ENCODE data around the gene ABCB9.
A peak's percentile ranks its signal among the peaks of the same experiment; 100 is the strongest.
"Not testable (repeated sequence)": the region's sequence is repeated elsewhere in the genome, so short reads cannot be mapped to it uniquely, and the experiment has no call there.

Gene ABCB9

GRCh38 chr12:122941351-122941750, 24.9 kb downstream of the ABCB9 start:
- DNase-seq (ENCODE audit: low read depth, low spot score), result not testable (repeated sequence)

GRCh38 chr12:122939125-122939524, 27.1 kb downstream of the ABCB9 start:
- DNase-seq (ENCODE audit: low read depth, low spot score), result no peak

GRCh38 chr12:122937622-122938091, 28.6 kb downstream of the ABCB9 start:
- DNase-seq (ENCODE audit: low read depth, low spot score), result no peak

- DNase-seq (ENCODE audit: low read depth, low spot score), result no peak
Observed at GRCh38 chr12:122935318-122935717, 30.9 kb downstream of the ABCB9 start.

- DNase-seq (ENCODE audit: low read depth, low spot score), result no peak
Observed at GRCh38 chr12:122934722-122935121, 31.5 kb downstream of the ABCB9 start.

- DNase-seq (ENCODE audit: low read depth, low spot score), result no peak
Observed at GRCh38 chr12:122932207-122932606, 34.1 kb downstream of the ABCB9 start.

GRCh38 chr12:122929812-122930211, 36.5 kb downstream of the ABCB9 start:
- no peak for DNase-seq (ENCODE audit: low read depth, low spot score)

GRCh38 chr12:122929148-122929538, 37.1 kb downstream of the ABCB9 start:
- no peak for DNase-seq (ENCODE audit: low read depth, low spot score)

GRCh38 chr12:122928404-122929147, 37.7 kb downstream of the ABCB9 start:
- no peak for DNase-seq (ENCODE audit: low read depth, low spot score)

- DNase-seq (ENCODE audit: low read depth, low spot score), result no peak
Observed at GRCh38 chr12:122927756-122928403, 38.4 kb downstream of the ABCB9 start.

GRCh38 chr12:122921917-122922316, 44.3 kb downstream of the ABCB9 start:
- no peak for DNase-seq (ENCODE audit: low read depth, low spot score)

GRCh38 chr12:122920687-122921086, 45.6 kb downstream of the ABCB9 start:
- no peak for DNase-seq (ENCODE audit: low read depth, low spot score)

- no peak for DNase-seq (ENCODE audit: low read depth, low spot score)
Observed at GRCh38 chr12:122918827-122919226, 47.4 kb downstream of the ABCB9 start.

- DNase-seq (ENCODE audit: low read depth, low spot score), result peak; percentile 78
Observed at GRCh38 chr12:122917507-122918121, 48.6 kb downstream of the ABCB9 start.

GRCh38 chr12:122909442-122910288, 56.6 kb downstream of the ABCB9 start:
- peak; percentile 37 for DNase-seq (ENCODE audit: low read depth, low spot score)

- no peak for DNase-seq (ENCODE audit: low read depth, low spot score)
Observed at GRCh38 chr12:122908915-122909314, 57.3 kb downstream of the ABCB9 start.

GRCh38 chr12:122905258-122905657, 61.0 kb downstream of the ABCB9 start:
- not testable (repeated sequence) for DNase-seq (ENCODE audit: low read depth, low spot score)

GRCh38 chr12:122903693-122904034, 62.6 kb downstream of the ABCB9 start:
- DNase-seq (ENCODE audit: low read depth, low spot score), result no peak

- no peak for DNase-seq (ENCODE audit: low read depth, low spot score)
Observed at GRCh38 chr12:122902854-122903692, 63.2 kb downstream of the ABCB9 start.

GRCh38 chr12:122899887-122900286, 66.4 kb downstream of the ABCB9 start:
- no peak for DNase-seq (ENCODE audit: low read depth, low spot score)

- no peak for DNase-seq (ENCODE audit: low read depth, low spot score)
Observed at GRCh38 chr12:122896662-122897061, 69.6 kb downstream of the ABCB9 start.
